Colonic mucosa (tissue), 4 donors: ENCODE measurements around the gene CEACAM4. TPM values are rescaled to one million over a fixed set of nuclear protein-coding genes. Genes with fewer than 3 reads are reported as not detected.

Experiments
- DNase-seq: peaks from one replicate; pipeline ENCODE4 v3.0.0-alpha.2; 2020
- H3K27ac ChIP-seq: fragments of 200-600 bp; one replicate; pipeline ENCODE4 v1.8.0; 2021
- H3K27me3 ChIP-seq: fragments of 200-600 bp; one replicate; pipeline ENCODE4 v1.8.0; 2021
- H3K36me3 ChIP-seq: fragments of 200-600 bp; one replicate; pipeline ENCODE4 v1.8.0; 2021
- H3K4me1 ChIP-seq: fragments of 200-600 bp; one replicate; pipeline ENCODE4 v1.8.0; 2021; ENCODE audit warnings: mild to moderate bottlenecking
- H3K4me3 ChIP-seq: fragments of 200-600 bp; one replicate; pipeline ENCODE4 v1.8.0; 2021
- H3K9ac ChIP-seq, 2 donors: one replicate each; pipeline ENCODE4 v1.7.0; 2013; ENCODE audit warnings: control low read depth in 2 of 2, low read depth in 2 of 2, low read length in 2 of 2
- H3K9me3 ChIP-seq: fragments of 200-600 bp; one replicate; pipeline ENCODE4 v1.8.0; 2021
- CTCF ChIP-seq: fragments of 200-600 bp; IDR thresholded peaks from one replicate; pipeline ENCODE4 v1.8.0; 2022; ENCODE audit warnings: antibody characterized with exemption, mild to moderate bottlenecking
- intact Hi-C: fragments of 100-400 bp; cut with DNase I; formaldehyde crosslinking; loops from one replicate; pipeline ENCODE4 v1.14.1; 2022
- total RNA-seq, 2 donors: library from RNA; stranded (reverse); fragmentation: NEBNext Ultra II Directional in 1 of 2; extraction: Animal tissue kit (Norgen Biotek cat#: 25700) in 1 of 2; gene quantifications; one replicate each; pipeline ENCODE4 v1.2.1, GENCODE V29; 2021
- donor health status: healthy.
- donor health status: DM: no; HTN: no; CAD: no.
- donor health status: DM: no; HTN: no; CAD: no.

The CEACAM4 gene
- total RNA-seq, 2 donors from 2014 or later: not detected

- Histone ChIP-seq H3K9ac (no peak overlapping the region), H3K27ac (no peak overlapping the region), H3K27me3 (no peaks in the 10 kb centered on the region), H3K9me3 (no peaks in the 10 kb centered on the region), H3K4me3 (no peak overlapping the region), H3K4me1 (no peaks in the 10 kb centered on the region), H3K36me3 (no peaks in the 10 kb centered on the region)
- no peak for TF ChIP-seq CTCF
- DNase-seq: no peak
- intact Hi-C loops: no loop called here
Observed at GRCh38 chr19:41577144-41577830, 49.6 kb downstream of the CEACAM4 start.

- intact Hi-C loops: no loop called here
- no peaks in the 10 kb centered on the region for H3K36me3 ChIP-seq
- H3K9me3 ChIP-seq: no peaks in the 10 kb centered on the region
- H3K4me1 ChIP-seq: no peaks in the 10 kb centered on the region
- H3K27ac ChIP-seq: peak within 1 kb of the TSS; percentile 41
- H3K9ac ChIP-seq: no peak within 1 kb of the TSS
- DNase-seq: peak; percentile 59
- no peak for TF ChIP-seq CTCF
- no peak within 1 kb of the TSS for H3K4me3 ChIP-seq
- no peaks in the 10 kb centered on the region for H3K27me3 ChIP-seq
Observed at GRCh38 chr19:41575998-41576397, 50.9 kb downstream of the CEACAM4 start, which contains the start of gene CEACAM21. Gene CEACAM21, plus strand, starts transcription at chr19:41576166. Its CDS starts 109 bp downstream, at chr19:41576275.

GRCh38 chr19:41570639-41571112 lies 56.2 kb downstream of the CEACAM4 start:
- Histone ChIP-seq H3K4me1 (no peaks in the 10 kb centered on the region), H3K27ac (no peak overlapping the region), H3K9me3 (no peaks in the 10 kb centered on the region), H3K27me3 (peaks cover 5% of the 10 kb centered on the region), H3K9ac (no peak overlapping the region), H3K36me3 (no peaks in the 10 kb centered on the region), H3K4me3 (no peak overlapping the region)
- peak; percentile 75 for DNase-seq
- intact Hi-C loops: no loop called here
- peak; percentile 80 for TF ChIP-seq CTCF

DNA sequence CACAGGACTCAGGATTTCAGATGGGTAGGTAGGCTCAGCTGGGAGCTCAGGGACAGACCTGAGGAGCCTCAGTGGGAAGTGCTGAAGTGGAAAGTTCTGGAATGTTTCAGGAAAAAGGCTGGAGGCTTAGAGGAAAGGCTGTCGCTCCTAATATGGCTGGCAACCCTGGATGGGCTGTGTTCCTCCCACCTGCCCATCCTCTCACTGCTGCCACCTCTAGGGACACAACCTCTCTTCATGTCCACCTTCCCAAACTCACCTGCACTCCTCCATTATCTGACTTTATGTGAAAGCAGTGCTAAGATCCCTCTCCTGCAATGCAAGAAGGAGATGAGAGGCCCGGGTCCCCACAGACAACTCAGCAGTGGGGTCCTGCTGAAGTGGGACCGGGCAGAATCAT lies 56.7 kb downstream of the CEACAM4 start:
- TF ChIP-seq CTCF: no peak
- H3K4me1 ChIP-seq: no peaks in the 10 kb centered on the region
- intact Hi-C loops: no loop called here
- H3K9me3 ChIP-seq: no peaks in the 10 kb centered on the region
- H3K27me3 ChIP-seq: peaks cover 10% of the 10 kb centered on the region
- H3K4me3 ChIP-seq: no peak overlapping the region
- no peak overlapping the region for H3K27ac ChIP-seq
- H3K9ac ChIP-seq: no peak overlapping the region
- no peak for DNase-seq
- no peaks in the 10 kb centered on the region for H3K36me3 ChIP-seq

DNA sequence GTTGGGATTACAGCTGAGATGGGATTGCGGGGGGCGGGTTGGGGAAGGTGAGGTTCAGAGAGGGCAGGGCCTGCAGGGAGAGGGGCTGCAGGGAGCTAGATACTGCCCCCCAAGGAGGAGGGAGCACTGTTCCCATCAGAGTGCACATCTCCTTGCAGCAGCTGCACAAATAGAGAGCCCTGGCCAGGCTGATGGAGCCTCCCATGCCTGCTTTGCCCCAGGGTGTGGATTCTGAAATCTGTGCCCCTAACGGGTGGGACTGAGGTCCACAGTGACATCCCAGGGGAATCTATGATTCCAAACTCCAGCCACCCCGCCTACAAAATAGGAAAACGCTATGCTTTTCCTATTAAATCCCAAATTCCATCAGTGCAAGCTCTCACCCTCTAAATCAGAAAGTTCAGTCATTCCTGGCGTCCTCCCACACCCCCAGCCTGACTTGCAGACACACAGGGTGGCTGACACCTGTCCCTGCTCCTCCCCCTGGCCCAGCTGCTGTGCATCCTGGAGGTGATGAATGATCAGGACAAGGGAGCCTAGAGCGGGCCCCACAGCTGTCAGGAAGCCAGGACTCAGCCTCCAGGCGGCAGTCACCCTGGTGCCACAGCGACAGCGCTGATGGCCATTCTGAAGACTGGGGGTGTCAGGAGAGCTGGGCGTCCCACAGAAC lies 57.3 kb downstream of the CEACAM4 start:
- Histone ChIP-seq H3K27ac (no peak overlapping the region), H3K9ac (no peak overlapping the region), H3K4me3 (no peak overlapping the region), H3K27me3 (peaks cover 16% of the 10 kb centered on the region), H3K36me3 (no peaks in the 10 kb centered on the region), H3K4me1 (no peaks in the 10 kb centered on the region), H3K9me3 (no peaks in the 10 kb centered on the region)
- intact Hi-C loops: loop anchor here (10.0 kb wide), 1 partner anchor 225 kb away; no protein-coding TSS in a partner anchor
- TF ChIP-seq CTCF: no peak
- DNase-seq: no peak

Other genes starting within 250 kb of the CEACAM4 start
- gene EXOSC5, start 229.7 kb downstream of the CEACAM4 start, total RNA-seq: 10 to 100 TPM; 11.5 to 33.5 TPM
- gene BCKDHA, start 229.3 kb downstream of the CEACAM4 start, total RNA-seq: 10 to 100 TPM; 18.8 to 31.7 TPM
- 10 to 100 TPM; 26.5 to 34.1 TPM for gene B3GNT8, start 199.7 kb downstream of the CEACAM4 start, total RNA-seq
- 10 to 100 TPM; 48.0 to 61.8 TPM for gene DMAC2, start 187.2 kb downstream of the CEACAM4 start, total RNA-seq
- gene ERICH4, start 183.9 kb downstream of the CEACAM4 start, total RNA-seq: not detected
- under 1 TPM; 0.25 to 0.45 TPM for gene CEACAM21, start 50.9 kb downstream of the CEACAM4 start, total RNA-seq
- gene CEACAM7, start 61.2 kb upstream of the CEACAM4 start, total RNA-seq: 100 to 1,000 TPM; 329 to 919 TPM
- gene CEACAM5, start 81.6 kb upstream of the CEACAM4 start, total RNA-seq: 1,000 to 10,000 TPM; 2,196 to 2,217 TPM
- 100 to 1,000 TPM; 260 to 655 TPM for gene CEACAM6, start 128.5 kb upstream of the CEACAM4 start, total RNA-seq
- gene CEACAM3, start 169.5 kb upstream of the CEACAM4 start, total RNA-seq: 1 to 10 TPM; 1.1 to 2.8 TPM
- gene LYPD4, start 217.6 kb upstream of the CEACAM4 start, total RNA-seq: not detected
- not detected for gene DMRTC2, start 218.0 kb upstream of the CEACAM4 start, total RNA-seq
- 1,000 to 10,000 TPM; 1,710 to 2,039 TPM for gene RPS19, start 233.2 kb upstream of the CEACAM4 start, total RNA-seq